A172 (cell line): ENCODE data around the gene BMPR2. TPM values are rescaled to one million over a fixed set of nuclear protein-coding genes. Genes with fewer than 3 reads are reported as not detected.
"Not testable (repeated sequence)": the region's sequence is repeated elsewhere in the genome, so short reads cannot be mapped to it uniquely, and the experiment has no call there.

Experiments
- DNase-seq: peaks from one replicate; pipeline ENCODE4 v3.0.0-alpha.2; 2015; ENCODE audit warnings: low spot score
- total RNA-seq: library from RNA; depleted of rRNA; stranded (reverse); fragments of >200 nt; shearing (Covaris generic); gene quantifications from 2 replicates; pipeline ENCODE4 v1.2.3, GENCODE V29; 2014

BMPR2 gene
- total RNA-seq, 1 experiment from 2014 or later: 20.5 TPM

- DNase-seq: no peak
Measured at GRCh38 chr2:202382684-202383083, 6.6 kb downstream of the BMPR2 start.

GRCh38 chr2:202386495-202386894 is 10.4 kb downstream of the BMPR2 start:
- DNase-seq: not testable (repeated sequence)

GRCh38 chr2:202387608-202388342 is 11.6 kb downstream of the BMPR2 start:
- DNase-seq: no peak

GRCh38 chr2:202400941-202401340 is 24.8 kb downstream of the BMPR2 start:
- no peak for DNase-seq

GRCh38 chr2:202405798-202406197 is 29.7 kb downstream of the BMPR2 start:
- DNase-seq: no peak

GRCh38 chr2:202406445-202406978 is 30.4 kb downstream of the BMPR2 start:
- no peak for DNase-seq

GRCh38 chr2:202408546-202409140 is 32.5 kb downstream of the BMPR2 start:
- no peak for DNase-seq

GRCh38 chr2:202410092-202410491 is 34.0 kb downstream of the BMPR2 start:
- DNase-seq: no peak

- no peak for DNase-seq
Measured at GRCh38 chr2:202411097-202411496, 35.0 kb downstream of the BMPR2 start.

GRCh38 chr2:202418027-202418426 is 41.9 kb downstream of the BMPR2 start:
- DNase-seq: no peak

- no peak for DNase-seq
Measured at GRCh38 chr2:202418511-202418910, 42.4 kb downstream of the BMPR2 start.

GRCh38 chr2:202423139-202423538 is 47.0 kb downstream of the BMPR2 start:
- no peak for DNase-seq

- no peak for DNase-seq
Measured at GRCh38 chr2:202425036-202425435, 48.9 kb downstream of the BMPR2 start.

GRCh38 chr2:202426751-202427150 is 50.6 kb downstream of the BMPR2 start:
- DNase-seq: no peak

GRCh38 chr2:202429164-202429980 is 53.2 kb downstream of the BMPR2 start:
- peak; percentile 28 for DNase-seq

GRCh38 chr2:202432776-202433175 is 56.6 kb downstream of the BMPR2 start:
- DNase-seq: no peak

GRCh38 chr2:202434472-202434871 is 58.3 kb downstream of the BMPR2 start:
- DNase-seq: no peak

- DNase-seq: no peak
Measured at GRCh38 chr2:202436626-202437025, 60.5 kb downstream of the BMPR2 start.

GRCh38 chr2:202440117-202440516 is 64.0 kb downstream of the BMPR2 start:
- not testable (repeated sequence) for DNase-seq

- DNase-seq: no peak
Measured at GRCh38 chr2:202442882-202443281, 66.8 kb downstream of the BMPR2 start.

GRCh38 chr2:202444000-202444399 is 67.9 kb downstream of the BMPR2 start:
- DNase-seq: no peak

- DNase-seq: no peak
Measured at GRCh38 chr2:202449344-202449743, 73.2 kb downstream of the BMPR2 start.
